GM10847 (cell line): ENCODE data around the gene C6orf132.

Source experiments
- POLR2A ChIP-seq: IDR thresholded peaks from 2 replicates; pipeline ENCODE4 v1.6.1; 2011; ENCODE audit not compliant: insufficient read length; ENCODE audit errors: extremely low read depth

Gene C6orf132

DNA sequence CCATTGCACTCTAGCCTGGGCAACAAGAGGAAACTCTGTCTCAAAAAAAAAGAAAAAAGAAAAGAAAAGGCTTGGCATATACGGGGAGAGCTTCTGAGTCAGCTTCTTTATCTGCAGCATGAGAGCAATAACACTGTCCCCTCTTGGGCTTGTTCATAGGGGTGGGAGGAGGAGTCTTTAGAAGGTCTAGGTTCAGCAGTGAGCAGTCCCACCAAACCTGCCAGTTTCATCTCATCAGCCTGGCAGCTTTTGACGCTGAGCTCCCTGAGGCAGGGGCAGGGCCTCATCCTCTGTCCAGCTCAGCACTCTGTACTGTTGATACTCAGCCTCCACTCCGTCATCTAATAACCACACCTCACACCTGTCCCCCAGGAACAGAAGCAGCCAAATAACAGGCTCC, 5.6 kb upstream of the C6orf132 start:
- no peak for TF ChIP-seq POLR2A

DNA sequence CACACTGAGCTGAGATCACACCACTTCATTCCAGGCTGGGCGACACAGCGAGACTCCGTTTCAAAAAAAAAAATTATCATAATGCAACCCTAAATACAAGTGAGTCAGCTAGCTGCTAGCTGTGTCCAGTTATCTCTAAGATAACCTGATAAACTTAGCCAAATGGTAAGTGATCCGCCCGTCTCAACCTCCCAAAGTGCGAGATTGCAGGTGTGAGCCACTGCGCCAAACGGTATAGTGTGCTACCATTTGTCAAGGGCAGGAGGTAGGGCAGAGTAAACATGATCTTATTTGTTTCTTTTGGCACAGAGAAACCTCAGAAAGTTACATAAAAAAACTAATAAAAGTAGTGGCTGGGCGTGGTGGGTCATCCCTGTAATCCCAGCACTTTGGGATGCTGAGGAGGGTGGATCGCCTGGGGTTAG, 4.7 kb upstream of the C6orf132 start:
- TF ChIP-seq POLR2A: no peak

DNA sequence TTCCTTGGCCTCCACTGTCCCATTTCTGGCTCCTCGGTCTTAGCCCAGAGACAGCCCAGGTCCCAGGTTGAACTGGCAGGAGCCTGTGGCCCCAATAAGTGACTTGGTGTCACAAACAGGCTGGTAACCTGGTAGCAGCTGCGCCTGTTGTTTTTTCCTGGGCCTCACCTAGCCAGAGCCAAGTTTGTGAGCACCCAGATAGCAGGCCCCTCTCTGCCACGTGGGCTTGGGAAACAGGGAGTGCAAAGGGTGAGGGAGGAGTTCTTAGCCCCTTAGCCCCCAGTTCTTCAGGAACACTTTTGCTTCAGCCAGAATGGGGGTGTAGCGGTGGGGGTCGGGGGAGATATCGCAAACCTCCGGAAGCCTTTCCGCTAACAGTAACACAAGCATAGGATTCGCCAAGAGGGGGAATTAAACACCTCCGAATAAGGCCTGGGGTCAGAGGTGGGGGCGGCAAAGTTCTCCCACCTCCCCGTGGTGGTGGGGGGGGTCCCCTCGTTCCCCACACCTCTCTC, 760 bp downstream of the C6orf132 start:
- no peak for TF ChIP-seq POLR2A

DNA sequence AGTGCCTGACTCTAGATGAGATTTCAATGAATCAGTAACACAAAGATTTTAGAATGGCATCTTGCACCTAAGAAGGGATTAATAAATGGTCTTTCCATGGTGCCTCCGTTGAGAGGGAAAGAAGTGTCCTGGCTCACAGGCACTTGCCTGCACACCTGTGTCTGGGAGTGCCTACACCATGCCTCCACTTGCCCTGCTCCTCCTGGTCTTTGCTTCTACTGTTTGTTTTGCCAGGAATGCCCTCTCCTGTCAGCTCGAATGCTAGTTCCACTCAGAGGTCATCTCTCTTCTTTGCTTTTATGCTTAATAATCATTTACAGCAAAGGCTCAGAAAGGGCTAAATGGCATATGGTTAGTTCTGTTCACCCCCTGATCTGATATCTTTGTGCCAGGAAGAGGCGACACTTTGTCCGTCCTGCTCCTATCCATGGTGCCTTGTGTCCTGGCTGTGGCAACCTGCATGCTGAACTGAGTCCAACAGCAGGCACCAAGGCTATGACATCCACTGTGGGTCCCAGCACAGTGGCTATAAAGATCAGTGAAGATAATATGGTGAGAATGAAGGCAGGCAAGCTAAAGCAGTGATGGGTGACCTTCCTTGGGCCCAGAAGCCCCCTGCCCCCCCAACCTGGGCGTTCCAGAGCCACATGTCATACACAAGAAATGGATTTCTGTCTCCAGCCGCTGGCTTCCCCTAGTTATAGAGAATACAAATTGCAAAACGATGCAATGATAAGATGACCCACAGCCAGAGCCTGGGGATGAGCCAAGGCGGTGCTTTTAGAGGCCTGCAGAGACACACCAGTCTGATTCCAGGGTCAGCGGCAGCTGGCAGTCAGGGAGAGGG, 1.4 kb downstream of the C6orf132 start:
- no peak for TF ChIP-seq POLR2A

DNA sequence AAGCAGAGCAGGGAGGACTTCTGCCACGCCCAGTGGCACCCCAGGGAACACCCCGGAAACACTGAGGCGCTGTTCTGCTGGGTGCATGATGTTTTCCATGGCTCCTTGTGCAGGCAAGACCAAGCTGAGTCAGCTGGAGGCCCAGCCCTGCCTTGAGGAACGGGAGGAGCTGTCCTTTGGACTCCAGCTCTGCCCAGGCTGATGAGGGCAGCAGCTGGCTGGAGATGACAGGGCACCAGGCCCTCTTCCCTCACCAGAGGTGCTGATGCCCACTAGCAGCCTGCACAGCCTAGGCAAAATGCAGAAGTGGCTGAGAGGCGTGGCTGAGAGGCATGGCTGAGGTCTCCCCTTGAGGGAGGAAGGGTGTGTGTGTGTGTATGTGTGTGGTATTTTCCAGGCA, 2.4 kb downstream of the C6orf132 start:
- no peak for TF ChIP-seq POLR2A

DNA sequence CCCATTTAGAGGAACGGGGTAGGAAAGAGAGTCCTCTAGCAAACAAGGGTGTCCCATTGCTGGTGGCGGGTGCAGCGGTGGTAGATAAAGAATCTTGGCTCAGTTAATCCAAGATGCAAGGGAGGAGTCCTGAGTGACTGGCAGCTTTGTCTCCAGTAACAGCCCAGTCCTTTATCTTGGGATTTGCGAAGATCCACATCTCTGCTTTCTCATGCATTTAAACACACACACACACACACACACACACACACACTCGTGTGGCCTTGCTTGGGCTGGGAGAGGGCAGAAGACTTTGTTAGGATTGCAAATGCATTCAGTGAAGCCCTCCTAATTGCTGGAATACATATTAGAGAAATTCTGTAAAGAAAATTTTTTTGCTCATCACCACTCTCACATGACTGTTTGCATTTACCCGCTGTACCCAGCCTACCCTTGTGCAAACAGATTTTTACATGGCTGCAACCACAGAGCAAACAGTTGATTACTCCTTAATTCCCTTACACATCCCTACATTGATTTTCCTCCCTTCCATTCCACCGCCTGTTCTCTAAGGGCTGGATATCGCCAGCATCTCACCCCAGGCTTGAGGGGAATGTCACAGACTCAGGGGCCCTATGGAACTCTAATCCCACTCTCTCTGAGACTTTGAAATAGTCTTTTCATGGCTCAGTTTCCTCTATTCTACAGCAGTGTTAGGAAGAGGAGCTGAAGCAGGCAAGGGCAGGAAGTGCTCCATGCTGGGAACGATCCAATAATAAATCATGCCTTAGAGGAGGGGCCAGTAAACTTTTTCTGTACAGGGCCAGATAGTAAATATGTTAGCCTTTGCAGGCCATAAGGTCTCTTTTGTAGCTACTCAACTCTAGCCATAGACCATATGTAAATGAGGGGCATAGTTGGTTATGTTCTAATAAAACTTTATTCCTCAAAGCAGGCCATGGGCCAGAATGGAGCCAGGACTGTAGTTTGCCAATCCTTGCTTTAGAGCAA, 3.5 kb downstream of the C6orf132 start:
- TF ChIP-seq POLR2A: no peak

DNA sequence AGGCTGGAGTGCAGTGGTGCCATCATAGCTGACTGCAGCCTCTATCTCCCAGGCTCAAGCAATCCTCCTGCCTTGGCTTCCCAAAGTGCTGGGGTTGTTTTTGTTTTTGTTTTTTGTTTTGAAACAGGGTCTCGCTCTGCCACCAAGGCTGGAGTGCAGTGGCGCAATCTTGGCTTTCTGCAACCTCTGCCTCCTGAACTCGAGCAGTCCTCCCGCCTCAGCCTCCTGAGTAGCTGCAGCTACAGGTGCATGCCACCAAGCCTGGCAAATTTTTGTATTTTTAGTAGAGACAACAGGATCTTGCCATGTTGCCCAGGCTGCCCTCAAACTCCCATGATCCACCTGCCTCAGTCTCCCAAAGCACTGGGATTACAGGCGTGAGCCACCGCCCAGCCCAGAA, 4.2 kb downstream of the C6orf132 start:
- no peak for TF ChIP-seq POLR2A

DNA sequence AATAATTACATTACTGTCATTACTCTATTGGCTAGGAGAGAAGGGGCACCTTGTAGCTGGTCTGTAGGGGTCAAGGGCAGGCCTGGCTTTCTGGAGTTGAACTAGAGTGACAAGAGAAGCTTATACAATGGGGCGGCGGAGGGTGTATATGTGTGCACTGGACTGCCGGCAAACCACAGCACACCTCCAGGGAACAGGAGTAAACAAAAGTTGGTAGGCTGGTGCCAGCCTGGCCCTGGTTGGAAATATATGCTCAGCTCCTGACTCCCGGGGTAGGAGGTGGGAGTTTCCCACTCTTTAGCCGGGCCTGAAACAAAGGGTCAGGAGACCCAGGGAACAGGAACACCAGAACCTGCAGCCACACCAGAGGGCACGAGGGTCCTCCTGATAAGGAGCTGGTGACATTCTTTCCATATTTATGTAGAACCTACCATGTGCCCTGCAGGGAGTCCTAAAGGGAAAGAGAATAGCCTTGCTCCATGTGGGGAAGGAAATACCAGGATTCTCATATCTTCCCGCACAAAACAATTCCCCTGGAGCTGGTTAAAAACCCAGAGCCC, 5.1 kb downstream of the C6orf132 start:
- TF ChIP-seq POLR2A: no peak

DNA sequence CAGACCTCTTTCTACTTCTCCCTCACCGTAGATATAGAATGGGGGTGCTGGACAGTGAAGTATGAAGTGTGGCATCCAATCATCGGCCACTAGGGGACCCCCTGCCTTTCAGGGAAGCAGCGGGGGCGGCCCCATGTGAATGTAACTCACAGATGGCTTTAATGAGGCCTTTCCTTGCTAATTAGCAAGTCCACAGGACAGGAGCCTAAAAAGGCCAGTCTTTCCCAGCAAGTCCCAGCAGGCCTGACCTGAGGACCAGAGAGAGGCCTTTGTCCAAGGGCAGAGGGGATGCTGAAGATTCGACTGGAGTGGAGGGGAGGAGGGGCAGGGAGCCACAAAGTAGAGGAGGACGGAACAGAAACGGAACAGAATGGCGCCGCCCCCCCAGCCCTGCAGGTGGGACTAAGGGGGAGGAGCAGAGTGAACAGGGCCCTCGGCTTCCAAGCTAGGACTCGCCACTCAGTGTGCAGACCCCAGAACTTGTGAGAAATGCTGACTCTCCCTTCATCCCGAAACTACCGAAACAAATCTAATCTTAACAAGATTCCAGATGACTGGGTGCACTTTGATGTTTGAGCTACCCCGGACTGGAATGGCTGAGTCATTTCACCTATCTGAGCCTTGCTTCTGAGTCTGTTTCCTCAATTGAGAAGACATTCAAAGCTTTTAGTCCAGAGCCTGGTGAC, 5.8 kb downstream of the C6orf132 start:
- no peak for TF ChIP-seq POLR2A

DNA sequence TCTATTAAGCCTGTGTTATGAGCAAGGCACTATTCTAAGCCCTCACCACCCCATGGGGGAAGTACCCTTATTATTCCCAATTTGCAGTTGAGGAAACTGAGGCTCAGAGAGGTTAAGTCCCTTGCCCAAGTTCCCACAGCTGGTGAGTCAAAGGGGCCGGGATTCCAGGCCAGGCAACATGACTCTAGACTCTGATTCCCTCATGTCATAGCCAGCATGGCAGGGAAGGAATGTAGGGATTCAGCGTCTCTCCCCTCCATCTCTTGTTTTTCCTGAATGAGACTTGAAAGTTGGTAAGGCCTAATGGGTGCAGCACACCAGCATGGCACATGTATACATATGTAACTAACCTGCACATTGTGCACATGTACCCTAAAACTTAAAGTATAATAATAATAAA, 6.7 kb downstream of the C6orf132 start:
- TF ChIP-seq POLR2A: no peak

DNA sequence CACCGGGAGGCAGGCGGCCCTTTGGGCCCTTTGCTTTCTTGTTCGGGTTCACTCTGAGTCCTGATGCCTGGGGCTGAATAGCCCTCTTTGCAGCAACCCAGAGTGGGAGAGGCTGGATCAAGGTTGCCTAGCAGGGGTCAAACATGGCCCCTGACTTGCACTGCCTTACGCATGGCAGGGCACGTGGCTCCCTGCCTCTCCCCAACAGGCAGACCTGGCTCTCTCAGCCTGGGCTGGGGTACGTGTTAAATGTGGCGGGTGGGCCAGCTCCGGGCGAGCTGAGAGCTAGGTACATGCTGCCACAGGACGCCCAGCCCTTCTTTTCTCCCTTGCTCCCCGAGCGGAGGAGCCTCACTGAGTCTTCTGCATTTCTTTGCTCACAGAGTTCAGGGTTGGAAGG, 7.3 kb downstream of the C6orf132 start:
- TF ChIP-seq POLR2A: no peak

DNA sequence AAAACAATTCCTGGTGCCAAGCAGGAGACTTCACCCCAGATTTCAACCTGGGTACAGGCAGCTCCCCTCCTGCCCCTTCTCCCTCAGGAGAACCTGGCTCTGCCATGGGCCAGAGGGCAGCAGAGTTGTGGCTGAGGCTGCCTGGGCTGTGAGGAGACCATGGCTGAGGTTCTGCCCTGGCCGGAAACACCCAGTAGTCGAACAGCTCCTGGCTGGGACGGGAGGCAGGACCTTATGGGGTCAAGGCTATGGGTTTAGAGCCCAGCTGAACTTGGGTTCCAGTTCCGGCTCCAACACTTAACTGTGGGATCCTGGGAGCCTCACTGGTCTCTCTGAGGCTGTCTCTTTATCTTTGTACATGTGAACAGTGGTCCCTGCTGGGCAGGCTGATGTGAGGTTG, 8.5 kb downstream of the C6orf132 start:
- TF ChIP-seq POLR2A: no peak

DNA sequence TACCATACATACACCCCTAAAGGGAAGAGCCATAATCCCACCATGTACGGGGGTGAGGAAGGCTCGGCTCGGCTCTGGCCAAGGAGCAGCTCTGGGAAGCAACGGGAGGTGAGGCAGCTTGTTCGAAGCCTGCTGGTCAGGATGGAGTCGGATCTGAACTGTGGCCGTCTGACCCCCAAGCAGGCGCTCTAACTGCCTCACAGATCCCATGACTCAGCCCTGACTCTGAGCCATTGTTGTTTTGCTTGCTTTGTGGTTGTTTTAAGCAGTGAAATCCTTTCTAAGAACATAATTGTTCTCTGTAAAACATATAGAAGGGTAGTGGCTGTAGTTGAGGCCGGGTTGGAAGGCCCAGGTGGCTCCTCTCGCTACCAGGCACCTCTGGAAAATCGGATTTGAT, 10.9 kb downstream of the C6orf132 start:
- TF ChIP-seq POLR2A: no peak

DNA sequence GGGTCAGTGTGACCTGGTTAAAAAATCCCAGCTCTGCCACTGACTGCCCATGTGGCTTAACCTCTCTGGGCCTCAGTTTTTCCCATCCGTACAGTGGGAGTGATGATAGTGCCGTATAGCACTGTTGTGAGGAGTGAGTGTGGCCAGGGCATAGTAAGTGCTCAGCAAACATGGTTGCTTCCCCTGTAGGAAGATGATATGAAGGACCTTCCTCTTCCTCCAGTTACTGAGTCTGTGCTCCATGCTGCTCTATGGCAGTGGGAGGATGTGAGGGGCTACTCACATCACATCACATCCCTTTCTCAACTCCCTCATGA, 13.1 kb downstream of the C6orf132 start:
- TF ChIP-seq POLR2A: no peak
